ENCODE results near the gene PRXL2B.
"Not testable (repeated sequence)": the region's sequence is repeated elsewhere in the genome, so short reads cannot be mapped to it uniquely, and the experiment has no call there.

DNA sequence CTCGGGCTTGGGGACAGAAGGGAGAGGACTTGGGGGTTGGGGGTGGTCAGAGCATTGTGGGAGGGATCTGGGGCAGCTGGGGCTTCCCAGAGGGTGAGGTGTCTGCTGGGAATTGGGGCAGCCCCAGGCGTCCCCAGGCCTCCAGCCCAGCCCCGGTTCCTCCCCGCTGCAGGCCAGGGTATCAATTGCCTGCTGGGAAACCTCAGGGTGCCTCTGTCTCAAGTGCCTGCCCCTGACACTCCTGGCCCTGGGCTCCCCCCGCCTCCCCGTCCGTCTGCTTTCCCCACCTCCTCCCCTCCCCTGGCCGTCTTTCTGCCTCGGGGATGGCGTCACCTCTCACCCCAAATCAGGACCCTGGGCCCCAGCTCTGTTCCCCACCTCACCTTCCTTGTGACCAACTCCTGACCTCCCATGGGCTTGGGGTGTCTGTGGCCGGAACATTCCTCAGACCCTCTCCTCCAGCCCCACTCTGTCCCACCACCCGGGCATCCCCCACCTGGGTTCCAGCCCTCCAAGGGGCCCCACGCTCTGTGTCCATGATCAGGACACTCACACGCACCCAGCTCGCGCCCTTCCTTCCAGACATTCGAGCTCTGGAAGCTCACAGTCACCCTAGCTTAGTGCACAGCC lies 18.3 kb upstream of the PRXL2B start:
- TF ChIP-seq, protein P1, sequence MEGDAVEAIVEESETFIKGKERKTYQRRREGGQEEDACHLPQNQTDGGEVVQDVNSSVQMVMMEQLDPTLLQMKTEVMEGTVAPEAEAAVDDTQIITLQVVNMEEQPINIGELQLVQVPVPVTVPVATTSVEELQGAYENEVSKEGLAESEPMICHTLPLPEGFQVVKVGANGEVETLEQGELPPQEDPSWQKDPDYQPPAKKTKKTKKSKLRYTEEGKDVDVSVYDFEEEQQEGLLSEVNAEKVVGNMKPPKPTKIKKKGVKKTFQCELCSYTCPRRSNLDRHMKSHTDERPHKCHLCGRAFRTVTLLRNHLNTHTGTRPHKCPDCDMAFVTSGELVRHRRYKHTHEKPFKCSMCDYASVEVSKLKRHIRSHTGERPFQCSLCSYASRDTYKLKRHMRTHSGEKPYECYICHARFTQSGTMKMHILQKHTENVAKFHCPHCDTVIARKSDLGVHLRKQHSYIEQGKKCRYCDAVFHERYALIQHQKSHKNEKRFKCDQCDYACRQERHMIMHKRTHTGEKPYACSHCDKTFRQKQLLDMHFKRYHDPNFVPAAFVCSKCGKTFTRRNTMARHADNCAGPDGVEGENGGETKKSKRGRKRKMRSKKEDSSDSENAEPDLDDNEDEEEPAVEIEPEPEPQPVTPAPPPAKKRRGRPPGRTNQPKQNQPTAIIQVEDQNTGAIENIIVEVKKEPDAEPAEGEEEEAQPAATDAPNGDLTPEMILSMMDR (IDR thresholded peaks at IDR 0.05 in 4 of 5, conservative IDR thresholded peaks at IDR 0.05 in 1 of 5), result not testable (repeated sequence)
- not testable (repeated sequence) for TF ChIP-seq POLR2A (IDR thresholded peaks at IDR 0.05)

Data from gastrocnemius medialis (tissue), 4 donors.